Caco-2 (cell line): Measurements from ENCODE around the gene CAPN15. TPM values are rescaled to one million over a fixed set of nuclear protein-coding genes. Genes with fewer than 3 reads are reported as not detected.

Experiments used
- BruUV-seq: library from RNA; stranded (reverse); fragments of 400-500 nt; replicated peaks from 2 replicates; lab custom pipeline; 2021; lab: Mats Ljungman, UMichigan
- CTCF ChIA-PET: fragments of 300-600 bp; sonication (Branson Sonifier 250); formaldehyde crosslinking; loops from one replicate; lab custom pipeline; 2022; ENCODE audit warnings: antibody characterized with exemption; lab: Charles Lee
- POLR2A ChIA-PET: fragments of 300-600 bp; sonication (Branson Sonifier 250); formaldehyde crosslinking; loops from one replicate; lab custom pipeline; 2022; ENCODE audit warnings: antibody characterized with exemption; lab: Charles Lee
- DNase-seq, 2 experiments: peaks; one replicate each; pipeline versions ENCODE4 v3.0.0 to v3.0.0-alpha.2; 2020 to 2022
- H3K27me3 ChIP-seq: replicated peaks from 2 replicates; pipeline ENCODE4 v1.6.0; 2011; ENCODE audit warnings: low read length; ENCODE audit not compliant: control insufficient read depth, insufficient read depth
- H3K36me3 ChIP-seq: 2 replicates; pipeline ENCODE4 v1.5.1; 2011; ENCODE audit warnings: low read length; ENCODE audit not compliant: control insufficient read depth, insufficient read depth
- H3K4me1 ChIP-seq: fragments of 250-450 bp; sonication (Bioruptor Pico); 2 replicates; pipeline ENCODE4 v1.5.1; 2020; ENCODE audit warnings: mild to moderate bottlenecking
- H3K4me3 ChIP-seq: 2 replicates; pipeline ENCODE4 v1.5.1; 2011; ENCODE audit warnings: low read depth, mild to moderate bottlenecking, control low read depth, low read length
- H3K9me3 ChIP-seq: fragments of 250-450 bp; sonication (Bioruptor Pico); 2 replicates; pipeline ENCODE4 v1.5.1; 2020; ENCODE audit warnings: mild to moderate bottlenecking, moderate library complexity
- H3K27ac Mint-ChIP-seq: one replicate; pipeline ENCODE4 v1.8.0; 2022; ENCODE audit warnings: mixed read lengths; ENCODE audit not compliant: unreplicated experiment
- H3K27me3 Mint-ChIP-seq: one replicate; pipeline ENCODE4 v1.8.0; 2022; ENCODE audit warnings: mixed read lengths; ENCODE audit not compliant: insufficient read depth, unreplicated experiment
- H3K36me3 Mint-ChIP-seq: one replicate; pipeline ENCODE4 v1.8.0; 2022; ENCODE audit warnings: mild to moderate bottlenecking, mixed read lengths; ENCODE audit not compliant: insufficient read depth, unreplicated experiment
- H3K4me1 Mint-ChIP-seq: one replicate; pipeline ENCODE4 v1.8.0; 2022; ENCODE audit warnings: low read depth, mixed read lengths; ENCODE audit not compliant: unreplicated experiment
- H3K4me3 Mint-ChIP-seq: one replicate; pipeline ENCODE4 v1.8.0; 2022; ENCODE audit warnings: mild to moderate bottlenecking, moderate library complexity, mixed read lengths; ENCODE audit not compliant: unreplicated experiment
- H3K9me3 Mint-ChIP-seq: one replicate; pipeline ENCODE4 v1.8.0; 2022; ENCODE audit warnings: mixed read lengths; ENCODE audit not compliant: unreplicated experiment
- intact Hi-C: fragments of 100-400 bp; cut with micrococcal nuclease; formaldehyde crosslinking; loops from one replicate; pipeline ENCODE4 v1.10.0; 2022; ENCODE audit not compliant: unreplicated experiment
- total RNA-seq: library from RNA; stranded (reverse); gene quantifications from 2 replicates; pipeline ENCODE4 v1.2.3, GENCODE V29; 2022
- TF ChIP-seq, protein P1 (sequence below), 2 experiments: fragments of 200-600 bp in 1 of 2; IDR thresholded peaks; 1 replicate in 1 of 2; 2 replicates in 1 of 2; pipeline versions ENCODE4 v1.5.1 to v1.8.0; 2011 to 2022; ENCODE audit warnings: antibody characterized with exemption in 1 of 2, control low read depth in 1 of 2, inconsistent platforms in 1 of 2, low read depth in 1 of 2, low read length in 1 of 2, mild to moderate bottlenecking in 1 of 2, moderate library complexity in 1 of 2; ENCODE audit not compliant: insufficient read depth in 1 of 2, severe bottlenecking in 1 of 2, unreplicated experiment in 1 of 2

CAPN15 gene
- total RNA-seq, 1 experiment from 2014 or later = 85.3 TPM

DNA sequence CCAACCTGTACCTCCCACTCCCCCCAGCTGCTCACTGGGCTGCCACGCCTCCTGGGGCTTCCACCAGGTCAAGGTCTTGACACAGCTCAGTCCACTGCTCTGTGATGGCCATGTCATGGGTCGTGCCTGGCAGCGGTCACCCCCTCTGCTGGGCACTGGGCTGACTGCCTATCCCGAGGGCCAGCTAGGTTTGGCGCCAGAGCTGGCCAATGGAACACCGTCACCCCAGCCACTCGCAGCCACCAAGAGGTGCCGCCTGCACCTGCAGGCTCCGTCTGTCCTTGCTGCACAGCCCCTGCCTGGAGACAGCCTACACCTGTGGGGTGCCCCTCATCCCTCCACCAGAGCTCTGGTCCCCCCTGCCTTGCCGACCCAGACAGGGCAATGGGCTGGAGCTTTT lies 57.8 kb downstream of the CAPN15 start:
- ChIA-PET CTCF (interaction anchor here (0.6 to 1.2 kb wide), 3 partner anchors 9 to 203 kb away, joined by 3 to 6 read pairs (median 3); no protein-coding TSS in a partner anchor), POLR2A (no interaction called here)
- Mint-ChIP-seq H3K27ac (no peak overlapping the region), H3K36me3 (peaks cover 39% of the 10 kb centered on the region), H3K27me3 (no peaks in the 10 kb centered on the region), H3K4me3 (no peak overlapping the region), H3K9me3 (no peaks in the 10 kb centered on the region), H3K4me1 (peaks cover under 1% of the 10 kb centered on the region)
- no peaks in the 10 kb centered on the region; the same call in none of the 2 replicates for H3K36me3 ChIP-seq
- TF ChIP-seq, protein P1, sequence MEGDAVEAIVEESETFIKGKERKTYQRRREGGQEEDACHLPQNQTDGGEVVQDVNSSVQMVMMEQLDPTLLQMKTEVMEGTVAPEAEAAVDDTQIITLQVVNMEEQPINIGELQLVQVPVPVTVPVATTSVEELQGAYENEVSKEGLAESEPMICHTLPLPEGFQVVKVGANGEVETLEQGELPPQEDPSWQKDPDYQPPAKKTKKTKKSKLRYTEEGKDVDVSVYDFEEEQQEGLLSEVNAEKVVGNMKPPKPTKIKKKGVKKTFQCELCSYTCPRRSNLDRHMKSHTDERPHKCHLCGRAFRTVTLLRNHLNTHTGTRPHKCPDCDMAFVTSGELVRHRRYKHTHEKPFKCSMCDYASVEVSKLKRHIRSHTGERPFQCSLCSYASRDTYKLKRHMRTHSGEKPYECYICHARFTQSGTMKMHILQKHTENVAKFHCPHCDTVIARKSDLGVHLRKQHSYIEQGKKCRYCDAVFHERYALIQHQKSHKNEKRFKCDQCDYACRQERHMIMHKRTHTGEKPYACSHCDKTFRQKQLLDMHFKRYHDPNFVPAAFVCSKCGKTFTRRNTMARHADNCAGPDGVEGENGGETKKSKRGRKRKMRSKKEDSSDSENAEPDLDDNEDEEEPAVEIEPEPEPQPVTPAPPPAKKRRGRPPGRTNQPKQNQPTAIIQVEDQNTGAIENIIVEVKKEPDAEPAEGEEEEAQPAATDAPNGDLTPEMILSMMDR (IDR thresholded peaks at IDR 0.05; ENCODE audit: insufficient read depth in 1 of 2, low read depth in 1 of 2, low read length in 1 of 2, severe bottlenecking in 1 of 2, unreplicated experiment in 1 of 2) = no peak
- peak in 1 of 2 experiments; percentile 62 for DNase-seq
- H3K4me3 ChIP-seq = no peak overlapping the region
- no peaks in the 10 kb centered on the region for H3K9me3 ChIP-seq
- H3K4me1 ChIP-seq = peaks cover 3% of the 10 kb centered on the region; the same call in 1 of the 2 replicates
- intact Hi-C loops = loop anchor here (5.0 kb wide), 1 partner anchor 58 kb away; the partner anchor contains the start of gene CAPN15
- BruUV-seq = no TSS peak
- H3K27me3 ChIP-seq = no peaks in the 10 kb centered on the region

- no peak overlapping the region for H3K4me3 Mint-ChIP-seq
- no peaks in the 10 kb centered on the region for H3K27me3 Mint-ChIP-seq
- intact Hi-C loops = loop anchor here (5.0 kb wide), 1 partner anchor 59 kb away; the partner anchor contains the start of gene CAPN15
- no peaks in the 10 kb centered on the region for H3K27me3 ChIP-seq
- DNase-seq = no peak
- H3K4me1 Mint-ChIP-seq = peaks cover 8% of the 10 kb centered on the region
- no peaks in the 10 kb centered on the region; the same call in none of the 2 replicates for H3K36me3 ChIP-seq
- CTCF ChIA-PET = interaction anchor here (0.5 to 1.2 kb wide), 3 partner anchors 9 to 59 kb away, joined by 3 to 6 read pairs (median 3); partner anchors contain the start of gene CAPN15
- no peaks in the 10 kb centered on the region for H3K9me3 Mint-ChIP-seq
- H3K4me1 ChIP-seq = peaks cover 3% of the 10 kb centered on the region; the same call in 1 of the 2 replicates
- no peaks in the 10 kb centered on the region for H3K9me3 ChIP-seq
- POLR2A ChIA-PET = no interaction called here
- TF ChIP-seq, protein P1 (IDR thresholded peaks at IDR 0.05; ENCODE audit: insufficient read depth in 1 of 2, low read depth in 1 of 2, low read length in 1 of 2, severe bottlenecking in 1 of 2, unreplicated experiment in 1 of 2) = no peak
- H3K36me3 Mint-ChIP-seq = peaks cover 39% of the 10 kb centered on the region
- H3K4me3 ChIP-seq = no peak overlapping the region
- no peak overlapping the region for H3K27ac Mint-ChIP-seq
- BruUV-seq = no TSS peak
Measured at GRCh38 chr16:586047-586644, 58.6 kb downstream of the CAPN15 start.

DNA sequence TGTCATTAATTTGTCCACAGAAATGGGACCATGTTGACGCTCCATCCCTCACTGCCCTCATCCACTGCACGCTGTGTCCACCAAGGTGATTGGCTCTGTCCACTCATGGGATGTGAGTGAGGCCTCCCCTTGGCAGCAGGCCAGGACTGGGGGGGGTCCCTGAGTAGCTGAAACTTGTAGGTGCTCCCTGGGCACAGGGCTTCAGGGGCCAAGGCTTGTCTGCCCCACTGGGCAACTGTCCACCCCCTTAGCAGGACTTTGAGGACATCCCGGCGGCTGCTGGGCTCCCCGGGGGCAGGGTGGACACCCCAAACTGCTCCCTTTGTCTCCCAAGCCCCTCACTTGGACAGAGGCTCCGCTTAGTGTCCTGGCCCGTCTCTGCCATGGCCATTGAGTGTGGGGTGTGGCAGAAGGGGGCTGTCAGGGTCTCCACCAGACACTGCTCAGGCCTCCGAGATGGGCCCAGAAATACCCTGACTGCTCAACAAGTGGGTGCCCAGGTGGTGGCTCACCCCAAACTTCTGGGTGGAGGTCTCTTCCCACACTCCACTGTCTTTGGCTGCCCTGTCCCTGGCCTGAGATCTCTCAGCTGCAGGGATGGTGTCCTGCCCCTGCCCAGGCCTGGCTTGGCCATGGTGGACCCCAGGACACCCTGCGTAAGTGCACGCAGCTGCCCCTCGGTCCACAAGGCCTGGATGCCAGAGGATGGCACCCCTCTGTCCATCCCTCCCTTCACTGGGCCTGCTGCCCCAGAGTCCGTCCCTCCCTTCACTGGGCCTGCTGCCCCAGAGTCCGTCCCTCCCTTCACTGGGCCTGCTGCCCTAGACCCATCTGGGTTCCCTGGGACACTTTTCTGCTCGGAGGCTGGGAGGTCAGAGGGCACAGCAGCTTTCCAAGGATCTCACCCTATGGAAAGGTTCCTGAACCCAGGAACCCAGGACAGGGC lies 59.4 kb downstream of the CAPN15 start:
- CTCF ChIA-PET = interaction anchor here (0.5 kb wide), 1 partner anchor 59 kb away, joined by 3 read pairs; the partner anchor contains the start of gene CAPN15
- Mint-ChIP-seq H3K36me3 (peaks cover 39% of the 10 kb centered on the region), H3K9me3 (no peaks in the 10 kb centered on the region), H3K4me3 (peak overlapping the region; percentile 75), H3K4me1 (peaks cover 12% of the 10 kb centered on the region), H3K27me3 (no peaks in the 10 kb centered on the region), H3K27ac (peak overlapping the region; percentile 25)
- POLR2A ChIA-PET = interaction anchor here (0.7 kb wide), 1 partner anchor 129 kb away, joined by 11 read pairs; no protein-coding TSS in a partner anchor
- Histone ChIP-seq H3K36me3 (no peaks in the 10 kb centered on the region; the same call in none of the 2 replicates), H3K4me3 (no peak overlapping the region), H3K4me1 (peaks cover 7% of the 10 kb centered on the region), H3K9me3 (no peaks in the 10 kb centered on the region), H3K27me3 (no peaks in the 10 kb centered on the region)
- intact Hi-C loops = loop anchor here (5.0 kb wide), 1 partner anchor 60 kb away; the partner anchor contains the start of gene CAPN15
- TF ChIP-seq, protein P1 (IDR thresholded peaks at IDR 0.05; ENCODE audit: insufficient read depth in 1 of 2, low read depth in 1 of 2, low read length in 1 of 2, severe bottlenecking in 1 of 2, unreplicated experiment in 1 of 2) = no peak
- no peak for DNase-seq
- no TSS peak for BruUV-seq
